GM12878 (cell line): ENCODE data around the gene PAOX. TPM values are rescaled to one million over a fixed set of nuclear protein-coding genes. Genes with fewer than 3 reads are reported as not detected.

ENCODE experiments used
- BCL11A ChIP-seq: IDR thresholded peaks from 2 replicates; pipeline ENCODE4 v1.6.1; 2011; ENCODE audit warnings: low read depth, low read length
- BHLHE40 ChIP-seq, 2 experiments: fragments of 450-650 bp in 1 of 2; IDR thresholded peaks; 2 replicates each; pipeline ENCODE4 v1.6.1; 2011 to 2017; ENCODE audit warnings: low read depth in 2 of 2, borderline replicate concordance in 1 of 2, improper control_type of control experiment in 1 of 2, low read length in 1 of 2, mild to moderate bottlenecking in 1 of 2
- DPF2 ChIP-seq: fragments of 450-650 bp; IDR thresholded peaks from 2 replicates; pipeline ENCODE4 v1.6.1; 2017; ENCODE audit warnings: mild to moderate bottlenecking
- FOXM1 ChIP-seq: IDR thresholded peaks from 2 replicates; pipeline ENCODE4 v1.6.1; 2012; ENCODE audit warnings: low read depth, mild to moderate bottlenecking, inconsistent platforms, low read length, moderate library complexity
- IKZF1 ChIP-seq: fragments of 450-650 bp; conservative IDR thresholded peaks from 2 replicates; pipeline ENCODE4 v1.6.1; 2017; ENCODE audit warnings: antibody characterized with exemption, mild to moderate bottlenecking
- KDM1A ChIP-seq: fragments of 200-600 bp; sonication (generic); IDR thresholded peaks from 2 replicates; pipeline ENCODE4 v1.6.1; 2016; ENCODE audit warnings: borderline replicate concordance
- MXI1 ChIP-seq: fragments of 150-350 bp; IDR thresholded peaks from 2 replicates; pipeline ENCODE4 v1.6.1; 2011; ENCODE audit warnings: low read depth, mild to moderate bottlenecking, inconsistent platforms, low read length, improper control_type of control experiment
- POLR2A ChIP-seq: IDR thresholded peaks from 2 replicates; pipeline ENCODE4 v1.6.1; 2011; ENCODE audit warnings: low read depth, mild to moderate bottlenecking, low read length
- SIX5 ChIP-seq: IDR thresholded peaks from 2 replicates; pipeline ENCODE4 v1.6.1; 2011; ENCODE audit warnings: mild to moderate bottlenecking, low read depth, low read length, moderate library complexity; ENCODE audit not compliant: severe bottlenecking
- WRNIP1 ChIP-seq: IDR thresholded peaks from 2 replicates; pipeline ENCODE4 v1.6.1; 2011; ENCODE audit warnings: low read depth, low read length, improper control_type of control experiment, borderline replicate concordance
- polyA plus RNA-seq, 11 experiments: library from polyadenylated mRNA; depleted of rRNA in 4 of 11; unstranded in 6 of 11; stranded (reverse) in 5 of 11; fragments of >200 nt; fragmentation: Nextera tagmentation in 4 of 11; fragmentation: Illumina TruSeq in 1 of 11; extraction: Ambion mirVana in 4 of 11; extraction: Trizol in 1 of 11; gene quantifications; 1 replicate in 1 of 11; 2 replicates in 10 of 11; pipeline versions ENCODE4 v1.2.1 to v1.2.3, GENCODE V29; 2011 to 2016; ENCODE audit warnings: inconsistent platforms in 2 of 11, missing spikeins in 2 of 11, low read depth in 1 of 11
- total RNA-seq, 4 experiments: library from RNA; depleted of rRNA in 3 of 4; stranded (reverse); fragments of >200 nt in 3 of 4; fragmentation: Illumina TruSeq in 1 of 4; extraction: Trizol in 1 of 4; gene quantifications; 2 replicates each; pipeline versions ENCODE4 v1.2.1 to v1.2.3, GENCODE V29; 2013 to 2021
- TF ChIP-seq, protein P1 (sequence below): fragments of 450-650 bp; IDR thresholded peaks from 2 replicates; pipeline ENCODE4 v1.6.1; 2017; ENCODE audit warnings: mild to moderate bottlenecking, low read depth, inconsistent platforms; ENCODE audit not compliant: poor library complexity, severe bottlenecking
- TF ChIP-seq, protein P2 (sequence below): IDR thresholded peaks from 2 replicates; pipeline ENCODE4 v1.6.1; 2012; ENCODE audit warnings: mild to moderate bottlenecking, low read depth, low read length
- TF ChIP-seq, protein P3 (sequence below): fragments of 450-650 bp; IDR thresholded peaks from 2 replicates; pipeline ENCODE4 v1.6.1; 2017; ENCODE audit warnings: mild to moderate bottlenecking, moderate library complexity
- TF ChIP-seq, protein P4 (sequence below): fragments of 450-650 bp; IDR thresholded peaks from 2 replicates; pipeline ENCODE4 v1.6.1; 2016; ENCODE audit warnings: mild to moderate bottlenecking
- TF ChIP-seq, protein P5 (sequence below): IDR thresholded peaks from 2 replicates; pipeline ENCODE4 v1.6.1; 2011; ENCODE audit warnings: borderline replicate concordance, low read depth, mild to moderate bottlenecking, moderate library complexity, mixed read lengths, low read length; ENCODE audit not compliant: insufficient read depth; ENCODE audit errors: extremely low read length

PAOX gene
- total and polyA plus RNA-seq, 10 of the 15 experiments (the other 5 are each of a cell fraction or from before 2014, with no cell fraction given): 1.2 to 22.2 (median 10.5) TPM

DNA sequence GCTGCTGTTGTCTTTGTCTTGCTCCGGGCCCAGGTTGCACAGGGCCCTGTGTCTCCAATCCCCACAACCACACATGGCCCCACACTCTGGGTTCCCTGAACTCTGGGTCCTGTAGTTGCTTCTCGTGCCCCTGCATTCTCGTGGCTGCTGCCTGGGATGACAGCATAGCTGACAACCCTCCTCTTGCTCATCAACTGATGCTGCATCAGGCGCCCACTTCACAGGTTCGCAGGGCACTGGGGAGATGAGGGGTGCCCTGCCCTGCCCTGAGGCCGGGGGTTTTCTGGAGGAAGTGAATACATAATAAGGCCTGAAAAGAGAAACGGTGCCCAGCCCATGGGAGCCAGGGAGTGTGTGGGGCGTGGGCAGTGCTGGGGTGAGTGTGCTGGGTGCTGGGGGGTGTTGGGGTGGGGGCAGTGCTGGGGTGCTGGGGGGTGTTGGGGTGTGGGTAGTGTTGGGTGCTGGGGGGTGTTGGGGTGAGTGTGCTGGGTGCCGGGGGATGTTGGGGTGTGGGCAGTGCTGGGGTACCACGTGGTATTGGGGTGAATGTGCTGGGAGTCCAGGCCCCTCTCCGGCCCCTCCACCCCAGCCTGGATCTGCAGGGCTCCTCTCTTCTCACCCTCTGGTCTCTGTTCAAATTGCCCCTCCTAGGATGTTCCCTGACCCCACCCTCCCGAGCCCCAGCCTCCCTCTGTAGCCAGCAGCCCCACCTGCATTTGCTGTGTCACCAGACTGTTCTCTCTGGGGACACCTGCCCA, 12.9 kb downstream of the PAOX start (continued):
- TF ChIP-seq, protein P1, sequence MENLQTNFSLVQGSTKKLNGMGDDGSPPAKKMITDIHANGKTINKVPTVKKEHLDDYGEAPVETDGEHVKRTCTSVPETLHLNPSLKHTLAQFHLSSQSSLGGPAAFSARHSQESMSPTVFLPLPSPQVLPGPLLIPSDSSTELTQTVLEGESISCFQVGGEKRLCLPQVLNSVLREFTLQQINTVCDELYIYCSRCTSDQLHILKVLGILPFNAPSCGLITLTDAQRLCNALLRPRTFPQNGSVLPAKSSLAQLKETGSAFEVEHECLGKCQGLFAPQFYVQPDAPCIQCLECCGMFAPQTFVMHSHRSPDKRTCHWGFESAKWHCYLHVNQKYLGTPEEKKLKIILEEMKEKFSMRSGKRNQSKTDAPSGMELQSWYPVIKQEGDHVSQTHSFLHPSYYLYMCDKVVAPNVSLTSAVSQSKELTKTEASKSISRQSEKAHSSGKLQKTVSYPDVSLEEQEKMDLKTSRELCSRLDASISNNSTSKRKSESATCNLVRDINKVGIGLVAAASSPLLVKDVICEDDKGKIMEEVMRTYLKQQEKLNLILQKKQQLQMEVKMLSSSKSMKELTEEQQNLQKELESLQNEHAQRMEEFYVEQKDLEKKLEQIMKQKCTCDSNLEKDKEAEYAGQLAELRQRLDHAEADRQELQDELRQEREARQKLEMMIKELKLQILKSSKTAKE: no peak
- TF ChIP-seq, protein P2, sequence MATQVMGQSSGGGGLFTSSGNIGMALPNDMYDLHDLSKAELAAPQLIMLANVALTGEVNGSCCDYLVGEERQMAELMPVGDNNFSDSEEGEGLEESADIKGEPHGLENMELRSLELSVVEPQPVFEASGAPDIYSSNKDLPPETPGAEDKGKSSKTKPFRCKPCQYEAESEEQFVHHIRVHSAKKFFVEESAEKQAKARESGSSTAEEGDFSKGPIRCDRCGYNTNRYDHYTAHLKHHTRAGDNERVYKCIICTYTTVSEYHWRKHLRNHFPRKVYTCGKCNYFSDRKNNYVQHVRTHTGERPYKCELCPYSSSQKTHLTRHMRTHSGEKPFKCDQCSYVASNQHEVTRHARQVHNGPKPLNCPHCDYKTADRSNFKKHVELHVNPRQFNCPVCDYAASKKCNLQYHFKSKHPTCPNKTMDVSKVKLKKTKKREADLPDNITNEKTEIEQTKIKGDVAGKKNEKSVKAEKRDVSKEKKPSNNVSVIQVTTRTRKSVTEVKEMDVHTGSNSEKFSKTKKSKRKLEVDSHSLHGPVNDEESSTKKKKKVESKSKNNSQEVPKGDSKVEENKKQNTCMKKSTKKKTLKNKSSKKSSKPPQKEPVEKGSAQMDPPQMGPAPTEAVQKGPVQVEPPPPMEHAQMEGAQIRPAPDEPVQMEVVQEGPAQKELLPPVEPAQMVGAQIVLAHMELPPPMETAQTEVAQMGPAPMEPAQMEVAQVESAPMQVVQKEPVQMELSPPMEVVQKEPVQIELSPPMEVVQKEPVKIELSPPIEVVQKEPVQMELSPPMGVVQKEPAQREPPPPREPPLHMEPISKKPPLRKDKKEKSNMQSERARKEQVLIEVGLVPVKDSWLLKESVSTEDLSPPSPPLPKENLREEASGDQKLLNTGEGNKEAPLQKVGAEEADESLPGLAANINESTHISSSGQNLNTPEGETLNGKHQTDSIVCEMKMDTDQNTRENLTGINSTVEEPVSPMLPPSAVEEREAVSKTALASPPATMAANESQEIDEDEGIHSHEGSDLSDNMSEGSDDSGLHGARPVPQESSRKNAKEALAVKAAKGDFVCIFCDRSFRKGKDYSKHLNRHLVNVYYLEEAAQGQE: no peak
- TF ChIP-seq, protein P3, sequence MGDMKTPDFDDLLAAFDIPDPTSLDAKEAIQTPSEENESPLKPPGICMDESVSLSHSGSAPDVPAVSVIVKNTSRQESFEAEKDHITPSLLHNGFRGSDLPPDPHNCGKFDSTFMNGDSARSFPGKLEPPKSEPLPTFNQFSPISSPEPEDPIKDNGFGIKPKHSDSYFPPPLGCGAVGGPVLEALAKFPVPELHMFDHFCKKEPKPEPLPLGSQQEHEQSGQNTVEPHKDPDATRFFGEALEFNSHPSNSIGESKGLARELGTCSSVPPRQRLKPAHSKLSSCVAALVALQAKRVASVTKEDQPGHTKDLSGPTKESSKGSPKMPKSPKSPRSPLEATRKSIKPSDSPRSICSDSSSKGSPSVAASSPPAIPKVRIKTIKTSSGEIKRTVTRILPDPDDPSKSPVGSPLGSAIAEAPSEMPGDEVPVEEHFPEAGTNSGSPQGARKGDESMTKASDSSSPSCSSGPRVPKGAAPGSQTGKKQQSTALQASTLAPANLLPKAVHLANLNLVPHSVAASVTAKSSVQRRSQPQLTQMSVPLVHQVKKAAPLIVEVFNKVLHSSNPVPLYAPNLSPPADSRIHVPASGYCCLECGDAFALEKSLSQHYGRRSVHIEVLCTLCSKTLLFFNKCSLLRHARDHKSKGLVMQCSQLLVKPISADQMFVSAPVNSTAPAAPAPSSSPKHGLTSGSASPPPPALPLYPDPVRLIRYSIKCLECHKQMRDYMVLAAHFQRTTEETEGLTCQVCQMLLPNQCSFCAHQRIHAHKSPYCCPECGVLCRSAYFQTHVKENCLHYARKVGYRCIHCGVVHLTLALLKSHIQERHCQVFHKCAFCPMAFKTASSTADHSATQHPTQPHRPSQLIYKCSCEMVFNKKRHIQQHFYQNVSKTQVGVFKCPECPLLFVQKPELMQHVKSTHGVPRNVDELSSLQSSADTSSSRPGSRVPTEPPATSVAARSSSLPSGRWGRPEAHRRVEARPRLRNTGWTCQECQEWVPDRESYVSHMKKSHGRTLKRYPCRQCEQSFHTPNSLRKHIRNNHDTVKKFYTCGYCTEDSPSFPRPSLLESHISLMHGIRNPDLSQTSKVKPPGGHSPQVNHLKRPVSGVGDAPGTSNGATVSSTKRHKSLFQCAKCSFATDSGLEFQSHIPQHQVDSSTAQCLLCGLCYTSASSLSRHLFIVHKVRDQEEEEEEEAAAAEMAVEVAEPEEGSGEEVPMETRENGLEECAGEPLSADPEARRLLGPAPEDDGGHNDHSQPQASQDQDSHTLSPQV: no peak
- TF ChIP-seq BHLHE40 (IDR thresholded peaks at IDR 0.05; ENCODE audit: borderline replicate concordance in 1 of 2, low read depth in 2 of 2, low read length in 1 of 2) (peak in 1 of 2 experiments; percentile 10; a peak in 1 of 4 replicates), SIX5 (no peak), FOXM1 (no peak), IKZF1 (no peak), POLR2A (0 out of 2 replicates have a peak, but pooled peaks have one; percentile 41), DPF2 (0 out of 2 replicates have a peak, but pooled peaks have one; percentile 22), KDM1A (no peak), WRNIP1 (no peak), MXI1 (no peak), BCL11A (no peak)
- TF ChIP-seq, protein P4, sequence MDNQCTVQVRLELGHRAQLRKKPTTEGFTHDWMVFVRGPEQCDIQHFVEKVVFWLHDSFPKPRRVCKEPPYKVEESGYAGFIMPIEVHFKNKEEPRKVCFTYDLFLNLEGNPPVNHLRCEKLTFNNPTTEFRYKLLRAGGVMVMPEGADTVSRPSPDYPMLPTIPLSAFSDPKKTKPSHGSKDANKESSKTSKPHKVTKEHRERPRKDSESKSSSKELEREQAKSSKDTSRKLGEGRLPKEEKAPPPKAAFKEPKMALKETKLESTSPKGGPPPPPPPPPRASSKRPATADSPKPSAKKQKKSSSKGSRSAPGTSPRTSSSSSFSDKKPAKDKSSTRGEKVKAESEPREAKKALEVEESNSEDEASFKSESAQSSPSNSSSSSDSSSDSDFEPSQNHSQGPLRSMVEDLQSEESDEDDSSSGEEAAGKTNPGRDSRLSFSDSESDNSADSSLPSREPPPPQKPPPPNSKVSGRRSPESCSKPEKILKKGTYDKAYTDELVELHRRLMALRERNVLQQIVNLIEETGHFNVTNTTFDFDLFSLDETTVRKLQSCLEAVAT: no peak
- TF ChIP-seq, protein P5, sequence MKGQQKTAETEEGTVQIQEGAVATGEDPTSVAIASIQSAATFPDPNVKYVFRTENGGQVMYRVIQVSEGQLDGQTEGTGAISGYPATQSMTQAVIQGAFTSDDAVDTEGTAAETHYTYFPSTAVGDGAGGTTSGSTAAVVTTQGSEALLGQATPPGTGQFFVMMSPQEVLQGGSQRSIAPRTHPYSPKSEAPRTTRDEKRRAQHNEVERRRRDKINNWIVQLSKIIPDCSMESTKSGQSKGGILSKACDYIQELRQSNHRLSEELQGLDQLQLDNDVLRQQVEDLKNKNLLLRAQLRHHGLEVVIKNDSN: no peak
